Psoas muscle (tissue), 8 donors: ENCODE results near the gene RELN. TPM values are rescaled to one million over a fixed set of nuclear protein-coding genes. Genes with fewer than 3 reads are reported as not detected.

Source experiments
- ATAC-seq, 4 donors: fragments of 200-7000 bp; cut with Tn5 transposase; one replicate each; pipeline ENCODE4 v1.9.1; 2020; ENCODE audit warnings: moderate library complexity in 3 of 4, mild to moderate bottlenecking in 2 of 4
- DNase-seq, 2 donors: peaks; one replicate each; pipeline ENCODE4 v3.0.0-alpha.2; 2020
- H3K27ac ChIP-seq: fragments of 200-600 bp; one replicate; pipeline ENCODE4 v1.8.0; 2022
- H3K27me3 ChIP-seq, 3 donors: fragments of 200-600 bp in 1 of 3; one replicate each; pipeline versions ENCODE4 v1.6.1 to v1.8.0; 2013 to 2022; ENCODE audit warnings: low read length in 2 of 3, mild to moderate bottlenecking in 2 of 3, moderate library complexity in 1 of 3; ENCODE audit not compliant: insufficient read depth in 3 of 3
- H3K36me3 ChIP-seq, 2 donors: fragments of 200-600 bp in 1 of 2; one replicate each; pipeline versions ENCODE4 v1.6.1 to v1.8.0; 2013 to 2022; ENCODE audit warnings: low read depth in 1 of 2, mild to moderate bottlenecking in 1 of 2, moderate library complexity in 1 of 2; ENCODE audit not compliant: insufficient read depth in 1 of 2
- H3K4me1 ChIP-seq: fragments of 200-600 bp; one replicate; pipeline ENCODE4 v1.8.0; 2022
- H3K4me3 ChIP-seq: fragments of 200-600 bp; one replicate; pipeline ENCODE4 v1.8.0; 2022; ENCODE audit warnings: mild to moderate bottlenecking
- H3K9me3 ChIP-seq: fragments of 200-600 bp; one replicate; pipeline ENCODE4 v1.8.0; 2022
- CTCF ChIP-seq: fragments of 200-600 bp; IDR thresholded peaks from one replicate; pipeline ENCODE4 v1.8.0; 2022; ENCODE audit warnings: antibody characterized with exemption
- WGBS, 3 donors: extraction: QIAGEN DNeasy Blood & Tissue Kit; methylation state at CpG; one replicate each; pipeline versions ENCODE4 v1.1.6 to v1.1.7; 2013; 5-methylcytosine and 5-hydroxymethylcytosine counted together
- intact Hi-C, 2 donors: fragments of 100-400 bp; cut with DNase I; formaldehyde crosslinking; loops; one replicate each; pipeline versions ENCODE4 v1.11.0 to v1.14.2; 2022
- polyA plus RNA-seq, 3 donors: library from polyadenylated mRNA; stranded (reverse); fragments of 200-250 nt; gene quantifications; one replicate each; pipeline ENCODE4 v1.2.3, GENCODE V29; 2013
- total RNA-seq, 4 donors: library from RNA; stranded (reverse); fragmentation: NEBNext Ultra II Directional in 2 of 4; extraction: Animal tissue kit (Norgen Biotek cat#: 25700) in 2 of 4; gene quantifications; one replicate each; pipeline versions ENCODE4 v1.2.1 to v1.2.4, GENCODE V29; 2021 to 2023
- donor health status: healthy with polysubstance abuse.
- donor health status: DM: no; HTN: no; CAD: no; lungs with moderate emphysema.
- donor health status: Bipolar disorder and iron deficiency.
- donor health status: healthy.
- donor health status: DM: yes; HTN: yes; CAD: no.
- donor health status: DM: no; HTN: no; CAD: no.
- donor health status: DM: no; HTN: no; CAD: no.
- donor health status: DM: yes; HTN: yes; CAD: no.

Gene RELN
- total and polyA plus RNA-seq, 7 donors = 0.10 to 0.44 (median 0.32) TPM

- no peak for ATAC-seq
- no peak overlapping the region for H3K27ac ChIP-seq
- intact Hi-C loops = no loop called here
- no peaks in the 10 kb centered on the region for H3K27me3 ChIP-seq
- no peak overlapping the region for H3K4me3 ChIP-seq
- no peaks in the 10 kb centered on the region for H3K4me1 ChIP-seq
- no peaks in the 10 kb centered on the region for H3K9me3 ChIP-seq
- no peaks in the 10 kb centered on the region for H3K36me3 ChIP-seq
- WGBS, 3 donors = 56 to 63% (median 61%) methylated on average over 4 of the region's 4 CpGs
- no peak for TF ChIP-seq CTCF
- no peak for DNase-seq
Measured at GRCh38 chr7:103657474-103657894, 332.0 kb downstream of the RELN start.

- ATAC-seq (no peak), DNase-seq (no peak)
- intact Hi-C loops = no loop called here
- Histone ChIP-seq H3K4me1 (no peaks in the 10 kb centered on the region), H3K36me3 (no peaks in the 10 kb centered on the region), H3K27ac (no peak overlapping the region), H3K4me3 (no peak overlapping the region), H3K27me3 (no peaks in the 10 kb centered on the region), H3K9me3 (no peaks in the 10 kb centered on the region)
- no peak for TF ChIP-seq CTCF
Measured at GRCh38 chr7:103656221-103656620, 333.2 kb downstream of the RELN start.

GRCh38 chr7:103651593-103652377 lies 337.7 kb downstream of the RELN start:
- H3K4me3 ChIP-seq = no peak overlapping the region
- 9 to 17% (median 9%) methylated on average over 3 of the region's 3 CpGs for WGBS, 3 donors
- no peak for ATAC-seq

GRCh38 chr7:103649052-103649451 lies 340.4 kb downstream of the RELN start:
- Histone ChIP-seq H3K9me3 (peaks cover 4% of the 10 kb centered on the region), H3K27me3 (no peaks in the 10 kb centered on the region), H3K36me3 (no peaks in the 10 kb centered on the region), H3K4me3 (no peak overlapping the region), H3K27ac (no peak overlapping the region), H3K4me1 (no peaks in the 10 kb centered on the region)
- DNase-seq = no peak
- ATAC-seq = no peak
- TF ChIP-seq CTCF = no peak
- WGBS, 3 donors = 73 to 95% (median 93%) methylated on average over 2 of the region's 2 CpGs
- intact Hi-C loops = no loop called here

More at GRCh38 chr7:103651593-103652377, 337.7 kb downstream of the RELN start:
- H3K4me1 ChIP-seq = no peaks in the 10 kb centered on the region
- peaks cover 4% of the 10 kb centered on the region for H3K9me3 ChIP-seq
- no peak for TF ChIP-seq CTCF
- intact Hi-C loops = no loop called here
- no peaks in the 10 kb centered on the region for H3K36me3 ChIP-seq
- DNase-seq = no peak
- H3K27ac ChIP-seq = no peak overlapping the region
- H3K27me3 ChIP-seq = no peaks in the 10 kb centered on the region

GRCh38 chr7:103648135-103648534 lies 341.3 kb downstream of the RELN start:
- intact Hi-C loops = no loop called here
- WGBS, 3 donors = 0 to 17% (median 7%) methylated on average over 1 of the region's 1 CpG
- no peak for ATAC-seq

More at GRCh38 chr7:103648135-103648534, 341.3 kb downstream of the RELN start:
- Histone ChIP-seq H3K36me3 (no peaks in the 10 kb centered on the region), H3K4me1 (no peaks in the 10 kb centered on the region), H3K4me3 (no peak overlapping the region), H3K27ac (no peak overlapping the region), H3K27me3 (no peaks in the 10 kb centered on the region), H3K9me3 (peaks cover 4% of the 10 kb centered on the region)
- DNase-seq = no peak
- TF ChIP-seq CTCF = no peak
